HL-60/S4 (cell line): ENCODE measurements around the gene TTLL12.

Experiments
- in situ Hi-C: fragments of 300-500 bp; cut with MboI; formaldehyde crosslinking; loops from 2 replicates; pipeline ENCODE4 v1.14.3; 2022; ENCODE audit warnings: low sequenced_read_pairs

Gene TTLL12

DNA sequence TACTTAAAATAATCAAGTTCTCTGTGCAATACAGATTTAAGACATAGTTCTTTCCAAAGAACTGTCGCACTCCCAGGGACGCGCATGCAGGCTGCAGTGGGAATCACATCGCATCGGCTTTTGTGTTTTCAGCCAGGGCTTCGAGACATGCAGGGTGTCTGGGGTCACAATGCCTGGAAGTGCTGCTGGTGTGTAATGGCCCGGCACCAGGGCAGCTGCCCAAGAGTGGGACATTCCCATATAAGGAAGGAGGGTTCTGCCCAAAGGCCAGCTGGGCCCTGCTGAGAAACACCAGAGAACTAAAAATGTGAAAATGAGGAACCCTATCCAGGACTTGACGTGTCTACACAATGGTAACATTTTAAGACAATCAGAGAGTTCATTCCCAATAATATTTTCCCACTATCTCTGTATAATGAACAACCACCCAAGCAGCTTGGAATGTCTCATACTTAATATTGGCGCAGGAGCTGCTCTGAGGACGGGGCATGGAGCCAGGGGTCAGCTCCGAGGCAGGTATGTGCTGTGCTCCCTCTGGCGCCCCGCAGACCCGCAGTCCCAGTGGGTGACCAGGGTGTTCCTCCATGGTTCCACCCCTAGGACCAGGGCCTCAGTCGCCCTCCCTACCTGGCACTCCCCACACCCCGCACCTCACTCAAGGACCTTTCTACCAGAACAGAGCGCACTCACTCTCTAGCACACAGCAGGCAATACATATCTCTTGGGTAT, 55.0 kb downstream of the TTLL12 start:
- in situ Hi-C loops = no loop called here

DNA sequence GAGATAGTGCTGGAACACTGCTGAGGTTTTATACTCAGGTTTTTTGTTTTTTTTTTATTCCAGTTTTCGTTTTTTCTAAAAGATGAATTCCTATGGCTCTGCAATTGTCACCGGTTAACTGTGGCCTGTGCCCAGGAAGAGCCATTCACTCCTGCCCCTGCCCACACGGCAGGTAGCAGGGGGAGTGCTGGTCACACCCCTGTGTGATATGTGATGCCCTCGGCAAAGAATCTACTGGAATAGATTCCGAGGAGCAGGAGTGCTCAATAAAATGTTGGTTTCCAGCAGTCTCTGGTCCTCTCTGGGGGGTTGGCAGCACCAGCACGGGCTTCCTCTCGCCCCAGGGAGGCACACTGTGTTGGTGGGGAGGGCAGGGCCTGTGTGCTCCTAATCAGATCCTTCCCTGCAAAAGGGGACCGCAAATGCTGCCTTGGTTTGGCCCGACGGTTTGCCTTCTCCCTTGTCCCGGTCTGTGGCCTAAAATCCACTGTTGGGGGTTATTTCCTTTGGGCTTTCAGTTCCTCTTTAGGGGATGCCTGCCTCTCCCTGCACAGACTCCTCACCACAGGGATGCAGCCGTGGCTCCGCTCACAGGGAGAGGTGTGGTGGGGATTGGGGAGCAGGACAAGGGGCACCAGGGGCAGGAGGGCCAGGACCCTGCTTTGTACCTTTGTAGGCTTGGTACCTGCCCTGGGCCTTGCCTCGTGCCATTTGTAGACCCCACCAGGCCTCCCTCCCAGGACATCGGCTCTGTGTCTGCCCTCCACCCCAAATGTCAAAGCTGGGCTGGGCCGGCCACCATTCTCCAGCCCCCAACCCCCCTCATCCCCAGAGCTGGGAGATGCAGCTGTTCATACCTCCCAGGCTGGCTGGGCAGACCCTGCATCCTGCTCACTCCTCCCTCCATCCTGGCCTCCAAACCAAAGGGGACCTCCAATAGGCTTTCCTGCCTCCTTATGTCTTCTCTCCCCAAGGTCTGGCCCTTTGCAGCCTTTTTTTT, 57.2 kb downstream of the TTLL12 start:
- in situ Hi-C loops = no loop called here

DNA sequence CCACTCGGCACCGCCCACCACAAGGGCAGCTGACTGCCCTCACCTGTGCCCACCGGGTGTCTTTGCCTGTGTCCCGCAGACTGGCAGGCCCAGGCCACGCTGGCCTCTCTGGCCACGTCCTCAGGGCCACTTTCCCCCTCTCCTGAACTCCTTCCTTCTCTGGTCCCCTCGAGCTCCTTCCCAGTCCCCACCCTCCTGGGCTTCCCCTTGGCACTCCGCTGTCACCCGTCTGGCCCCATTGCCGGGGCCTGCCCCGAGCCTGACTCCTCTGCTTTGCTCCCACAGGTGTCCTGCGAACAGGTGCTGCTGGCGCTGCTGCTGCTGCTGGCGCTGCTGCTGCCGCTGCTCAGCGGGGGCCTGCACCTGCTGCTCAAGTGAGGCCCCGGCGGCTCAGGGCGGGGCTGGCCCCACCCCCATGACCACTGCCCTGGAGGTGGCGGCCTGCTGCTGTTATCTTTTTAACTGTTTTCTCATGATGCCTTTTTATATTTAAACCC, 58.0 kb downstream of the TTLL12 start:
- in situ Hi-C loops = no loop called here

DNA sequence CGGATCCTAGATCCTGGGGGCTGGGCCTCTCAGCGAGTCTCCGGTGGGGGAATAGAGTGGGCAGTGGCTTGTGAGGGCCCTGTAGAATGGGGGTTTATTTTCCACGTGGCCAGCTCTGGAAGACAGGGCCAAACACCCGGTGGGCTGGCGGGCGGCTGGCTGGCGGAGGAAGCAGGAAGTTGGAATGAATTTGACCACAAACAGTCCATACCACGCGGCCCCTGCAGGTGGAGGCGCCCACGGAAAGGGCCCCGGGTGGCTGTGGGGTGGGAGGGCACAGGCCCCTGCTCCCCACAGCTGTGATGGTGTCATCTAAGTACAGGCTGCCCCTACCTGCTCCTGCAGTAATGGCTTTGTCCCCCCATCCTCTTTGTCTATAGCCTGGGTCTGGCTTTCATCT, 58.8 kb downstream of the TTLL12 start:
- in situ Hi-C loops = no loop called here

DNA sequence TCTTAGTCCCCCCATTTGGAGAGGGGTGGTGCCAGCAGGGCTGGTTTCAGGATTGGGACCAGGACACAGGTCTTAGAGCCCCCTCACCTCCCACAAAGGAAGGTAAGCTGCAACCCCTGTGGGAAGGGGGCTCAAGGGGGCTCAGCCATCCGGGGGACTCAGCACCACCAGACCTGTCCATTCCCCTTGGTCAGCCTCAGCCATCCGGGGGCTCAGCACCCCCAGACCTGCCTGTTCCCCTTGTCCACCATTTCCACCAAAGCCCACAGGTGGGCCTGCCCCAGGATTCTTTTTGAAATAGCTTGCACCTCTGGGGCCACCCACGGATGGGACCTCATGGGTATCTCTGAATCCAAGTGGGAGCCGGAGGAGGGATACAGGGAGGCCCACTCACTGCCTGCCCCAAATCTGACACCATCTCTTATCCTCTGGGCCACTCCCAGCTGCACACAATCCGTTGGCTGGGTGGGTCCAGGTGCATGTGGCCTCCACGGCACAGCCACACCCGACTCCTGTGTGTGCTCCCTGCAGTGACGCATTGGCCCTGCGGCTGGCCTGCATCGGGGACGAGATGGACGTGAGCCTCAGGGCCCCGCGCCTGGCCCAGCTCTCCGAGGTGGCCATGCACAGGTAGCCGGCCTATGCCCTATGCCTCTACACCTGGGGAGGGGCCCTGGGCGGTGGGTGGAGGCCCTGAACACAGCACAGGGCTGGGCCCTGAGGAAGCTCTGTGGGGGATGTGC, 59.6 kb downstream of the TTLL12 start:
- in situ Hi-C loops = no loop called here

DNA sequence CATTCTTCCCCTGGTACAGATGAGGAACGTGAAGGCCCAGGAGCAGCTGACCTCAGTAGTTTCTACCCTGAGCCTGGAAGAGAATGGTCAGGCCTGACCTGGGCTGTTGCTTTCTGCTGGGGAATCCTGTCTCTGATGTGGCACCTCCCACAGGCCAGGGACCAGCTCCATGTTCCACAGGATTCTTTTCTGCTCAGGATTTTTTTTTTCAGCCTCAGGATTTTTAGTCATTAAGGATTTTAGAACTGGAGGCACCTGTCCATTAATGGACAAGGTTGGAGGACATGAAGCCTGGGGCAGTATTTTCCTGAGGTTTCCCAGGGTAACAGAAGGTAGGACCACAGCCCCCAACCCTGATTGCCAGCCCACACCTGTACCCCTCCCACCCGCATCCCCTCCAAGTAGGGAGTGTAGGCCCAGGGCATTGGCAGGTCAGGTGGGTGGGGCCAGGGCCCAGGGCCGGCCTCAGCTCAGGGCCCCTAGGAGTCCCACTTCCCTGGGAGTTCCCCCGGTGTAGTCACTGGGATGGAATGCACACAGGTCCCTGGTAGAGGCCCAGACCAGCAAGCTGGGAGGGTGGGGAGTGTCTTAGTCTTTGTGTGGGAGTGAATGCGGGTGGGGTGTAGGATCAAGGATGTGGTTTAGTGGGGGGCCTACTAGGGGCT, 60.3 kb downstream of the TTLL12 start:
- in situ Hi-C loops = no loop called here

DNA sequence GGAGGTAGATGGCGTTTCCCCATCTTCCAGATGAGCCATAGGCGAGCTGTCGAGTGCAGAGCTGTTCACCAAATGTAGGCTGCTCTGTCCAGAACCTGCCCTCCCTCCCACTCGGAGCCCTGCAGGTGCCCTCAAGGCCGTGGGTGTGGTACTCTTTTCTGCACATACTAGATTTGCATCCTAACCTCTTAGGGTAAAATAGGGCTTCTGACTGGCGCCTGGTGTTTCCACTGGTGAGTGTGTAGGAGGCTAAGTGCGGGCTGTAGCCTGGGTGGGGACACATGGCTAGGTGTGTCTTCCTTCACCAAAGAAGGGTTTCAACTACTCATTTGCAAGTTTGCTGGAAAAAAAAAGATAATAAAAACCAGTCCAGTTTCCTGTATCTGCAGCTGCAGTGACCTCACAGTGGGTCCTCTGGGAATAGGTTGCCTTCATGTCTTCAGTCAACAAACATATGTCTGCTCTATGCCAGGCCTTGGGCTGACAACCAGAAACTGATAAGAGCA, 67.9 kb downstream of the TTLL12 start:
- in situ Hi-C loops = no loop called here

DNA sequence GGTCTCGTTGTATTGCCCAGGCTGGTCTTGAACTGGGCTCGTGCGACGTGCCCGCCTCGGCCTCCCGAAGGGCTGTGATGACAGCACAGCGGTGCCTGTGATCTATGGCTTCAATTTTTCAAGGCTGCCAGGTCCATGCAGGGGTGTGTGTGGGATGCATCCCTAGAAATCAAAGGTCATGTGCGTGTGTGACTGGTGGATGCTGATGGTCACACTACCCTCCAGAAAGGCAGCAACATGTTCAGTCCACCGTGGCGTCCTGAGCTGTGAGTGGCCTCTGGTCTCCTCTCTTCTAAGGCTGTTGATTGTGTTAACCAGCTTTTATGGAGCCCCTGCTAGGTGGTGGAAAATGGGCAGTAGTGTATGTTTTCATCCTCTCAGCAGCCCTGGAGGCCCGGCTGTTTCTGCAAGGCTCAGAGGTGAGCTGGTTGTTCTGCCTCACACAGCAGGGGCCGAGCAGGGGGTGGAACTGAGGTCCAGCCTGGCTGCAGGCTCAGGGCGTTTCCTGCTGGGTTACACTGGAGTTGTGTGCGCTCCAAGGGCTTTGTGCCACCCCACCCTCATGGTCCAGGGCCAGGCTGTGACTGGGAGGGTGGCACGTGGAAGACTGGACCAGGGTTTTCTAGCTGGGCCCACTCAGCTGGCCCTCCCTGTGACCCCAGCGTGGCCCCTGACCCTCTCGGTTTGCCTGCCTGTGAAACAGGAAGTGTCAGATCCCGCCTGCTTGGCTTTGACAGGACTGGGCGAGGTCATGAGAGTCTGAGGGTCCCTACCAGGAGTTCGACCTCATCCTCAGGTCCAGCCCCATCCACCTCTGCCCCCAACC, 68.7 kb downstream of the TTLL12 start:
- in situ Hi-C loops = no loop called here

DNA sequence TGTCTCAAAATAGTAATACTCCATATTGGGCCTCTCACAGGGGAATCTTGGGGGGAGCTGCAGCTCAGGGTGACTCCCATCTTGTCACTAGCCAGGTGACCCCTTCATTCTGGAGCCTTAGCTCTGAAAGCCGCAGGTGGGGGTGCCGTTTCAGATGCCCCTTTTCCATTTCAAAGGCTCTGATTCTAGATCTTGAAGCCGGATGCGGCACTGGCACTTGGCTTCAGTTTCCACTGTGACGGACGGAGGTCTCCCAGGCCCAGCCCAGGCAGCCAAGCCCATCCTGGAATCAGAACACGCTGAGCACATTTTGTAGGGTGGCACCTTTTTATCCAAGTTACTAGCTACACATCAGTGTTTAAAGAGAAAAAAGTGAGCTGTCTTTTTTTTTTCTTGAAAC, 70.0 kb downstream of the TTLL12 start:
- in situ Hi-C loops = no loop called here
